Measurements from ENCODE around the gene BPIFB6. TPM values are rescaled to one million over a fixed set of nuclear protein-coding genes. Genes with fewer than 3 reads are reported as not detected.

BPIFB6 gene
- polyA plus RNA-seq, 2 of the 4 experiments (the other 2 are of a cell fraction) = not detected

- no peak for TF ChIP-seq RCOR1 (IDR thresholded peaks at IDR 0.05; ENCODE audit: low read depth, low read length)
- no peak for TF ChIP-seq RNF2 (IDR thresholded peaks at IDR 0.05; ENCODE audit: borderline replicate concordance, low read depth)
- TF ChIP-seq HOXB13 (CRISPR knock-in tag; IDR thresholded peaks at IDR 0.05; ENCODE audit: low read depth) = no peak
- TF ChIP-seq JUNB (IDR thresholded peaks at IDR 0.05) = no peak
- TF ChIP-seq CHD2 (IDR thresholded peaks at IDR 0.05; ENCODE audit: low read length, partially characterized antibody) = no peak
- no peak for TF ChIP-seq NPAS2 (CRISPR knock-in tag; IDR thresholded peaks at IDR 0.05; ENCODE audit: borderline replicate concordance)
- TF ChIP-seq ELK1 (IDR thresholded peaks at IDR 0.05; ENCODE audit: low read depth, low read length) = no peak
- no peak for TF ChIP-seq NFE2L2 (conservative IDR thresholded peaks at IDR 0.05; ENCODE audit: low read length)
- no peak for TF ChIP-seq CEBPB (IDR thresholded peaks at IDR 0.05)
- TF ChIP-seq ZSCAN20 (CRISPR knock-in tag; IDR thresholded peaks at IDR 0.05) = no peak
- no peak for TF ChIP-seq JUN (IDR thresholded peaks at IDR 0.05)
- TF ChIP-seq, protein P1, sequence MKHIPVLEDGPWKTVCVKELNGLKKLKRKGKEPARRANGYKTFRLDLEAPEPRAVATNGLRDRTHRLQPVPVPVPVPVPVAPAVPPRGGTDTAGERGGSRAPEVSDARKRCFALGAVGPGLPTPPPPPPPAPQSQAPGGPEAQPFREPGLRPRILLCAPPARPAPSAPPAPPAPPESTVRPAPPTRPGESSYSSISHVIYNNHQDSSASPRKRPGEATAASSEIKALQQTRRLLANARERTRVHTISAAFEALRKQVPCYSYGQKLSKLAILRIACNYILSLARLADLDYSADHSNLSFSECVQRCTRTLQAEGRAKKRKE (CRISPR knock-in tag; IDR thresholded peaks at IDR 0.05; ENCODE audit: low read depth) = no peak
- TF ChIP-seq, protein P2, sequence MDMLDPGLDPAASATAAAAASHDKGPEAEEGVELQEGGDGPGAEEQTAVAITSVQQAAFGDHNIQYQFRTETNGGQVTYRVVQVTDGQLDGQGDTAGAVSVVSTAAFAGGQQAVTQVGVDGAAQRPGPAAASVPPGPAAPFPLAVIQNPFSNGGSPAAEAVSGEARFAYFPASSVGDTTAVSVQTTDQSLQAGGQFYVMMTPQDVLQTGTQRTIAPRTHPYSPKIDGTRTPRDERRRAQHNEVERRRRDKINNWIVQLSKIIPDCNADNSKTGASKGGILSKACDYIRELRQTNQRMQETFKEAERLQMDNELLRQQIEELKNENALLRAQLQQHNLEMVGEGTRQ (IDR thresholded peaks at IDR 0.05) = no peak
- TF ChIP-seq NR3C1 (IDR thresholded peaks at IDR 0.05) = no peak
- TF ChIP-seq MAZ (IDR thresholded peaks at IDR 0.05; ENCODE audit: borderline replicate concordance, low read depth, low read length) = no peak
- TF ChIP-seq GATA3 (IDR thresholded peaks at IDR 0.05; ENCODE audit: borderline replicate concordance) = no peak
- no peak for TF ChIP-seq POLR2A (IDR thresholded peaks at IDR 0.05; ENCODE audit: low read length)
- no peak for TF ChIP-seq EHMT2 (IDR thresholded peaks at IDR 0.05; ENCODE audit: low read depth)
- no peak for TF ChIP-seq ESRRA (IDR thresholded peaks at IDR 0.05; ENCODE audit: borderline replicate concordance, low read length)
- TF ChIP-seq RFX5 (IDR thresholded peaks at IDR 0.05) = no peak
- peaks cover 14% of the 10 kb centered on the region for H3K9me3 ChIP-seq
- H3K4me1 ChIP-seq = no peaks in the 10 kb centered on the region
- no peak for DNase-seq (ENCODE audit: low read depth in 1 of 2, low spot score in 1 of 2)
- CTCF ChIA-PET = interaction anchor here (1.3 to 1.8 kb wide), 3 partner anchors 9 to 16 kb away, joined by 3 to 5 read pairs (median 5); no protein-coding TSS in a partner anchor
- FAIRE-seq = no peak
- no peak for ATAC-seq
- H3K27ac ChIP-seq = no peak overlapping the region
- no peak overlapping the region for H3K4me3 ChIP-seq
- no peak overlapping the region for H3K4me2 ChIP-seq
- POLR2A ChIA-PET = no interaction called here
Measured at GRCh38 chr20:32995802-32996201, 35.6 kb upstream of the BPIFB6 start.

DNA sequence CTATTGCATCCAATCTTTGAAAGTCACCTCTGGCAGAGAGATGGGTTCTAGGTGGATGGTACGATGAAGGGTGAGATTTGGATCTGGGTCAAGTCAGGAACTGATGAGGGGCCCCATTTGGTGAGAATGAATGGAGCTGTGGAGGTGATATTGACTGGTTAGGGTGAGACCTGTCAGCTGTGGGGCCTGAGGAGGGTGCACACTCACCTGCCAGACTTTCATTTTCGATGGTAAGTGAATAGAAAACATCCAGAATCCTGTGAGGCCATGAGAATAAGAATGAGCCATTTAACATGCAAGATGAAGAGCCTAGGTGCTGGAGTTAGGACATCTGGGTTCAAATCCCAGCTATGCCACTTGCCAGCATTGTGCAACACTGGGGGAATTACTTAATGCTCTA, 34.0 kb upstream of the BPIFB6 start:
- no peak for ATAC-seq
- no peak for DNase-seq (ENCODE audit: low read depth in 1 of 2, low spot score in 1 of 2)
- POLR2A ChIA-PET = no interaction called here
- no peak overlapping the region for H3K4me3 ChIP-seq
- no peak overlapping the region for H3K4me2 ChIP-seq
- TF ChIP-seq ELK1 (IDR thresholded peaks at IDR 0.05; ENCODE audit: low read depth, low read length) (no peak), HEYL (CRISPR knock-in tag; IDR thresholded peaks at IDR 0.05) (no peak), GATA3 (IDR thresholded peaks at IDR 0.05; ENCODE audit: borderline replicate concordance) (no peak), ZC3H11A (IDR thresholded peaks at IDR 0.05) (no peak), EHF (CRISPR knock-in tag; IDR thresholded peaks at IDR 0.05) (no peak), HOXB5 (CRISPR knock-in tag; IDR thresholded peaks at IDR 0.05) (no peak), MAFK (IDR thresholded peaks at IDR 0.05; ENCODE audit: partially characterized antibody) (no peak), PHF8 (IDR thresholded peaks at IDR 0.05; ENCODE audit: borderline replicate concordance, low read depth) (no peak), POLR2AphosphoS2 (conservative IDR thresholded peaks at IDR 0.05; ENCODE audit: low read length) (no peak), CBX2 (IDR thresholded peaks at IDR 0.05; ENCODE audit: borderline replicate concordance, low read depth) (no peak), FOSB (CRISPR knock-in tag; IDR thresholded peaks at IDR 0.05) (no peak), RAD21 (conservative IDR thresholded peaks at IDR 0.05 in 1 of 2, IDR thresholded peaks at IDR 0.05 in 1 of 2) (no peak)
- TF ChIP-seq, protein P2 (IDR thresholded peaks at IDR 0.05) = no peak
- H3K4me1 ChIP-seq = no peaks in the 10 kb centered on the region
- no peak for FAIRE-seq
- H3K27ac ChIP-seq = no peak overlapping the region
- H3K9me3 ChIP-seq = peaks cover 14% of the 10 kb centered on the region
- CTCF ChIA-PET = interaction anchor here (1.8 kb wide), 1 partner anchor 11 kb away, joined by 4 read pairs; no protein-coding TSS in a partner anchor
- 0% methylated on average over 2 of the region's 2 CpGs for WGBS (ENCODE audit: missing lambda C conversion rate)

All from A549 (cell line).